A549 (cell line): ENCODE results near the gene LRP4. TPM values are rescaled to one million over a fixed set of nuclear protein-coding genes. Genes with fewer than 3 reads are reported as not detected.

Source experiments
- ATAC-seq, 2 experiments: fragments of 200-7000 bp in 1 of 2; fragments of >200 bp in 1 of 2; cut with Nextera tagmentation in 1 of 2; cut with Tn5 transposase in 1 of 2; 3 replicates each; pipeline versions ENCODE4 v1.8.0 to v1.9.1; 2018 to 2020; ENCODE audit warnings: mild to moderate bottlenecking in 1 of 2, moderate library complexity in 1 of 2
- CTCF ChIA-PET: fragments of 300-600 bp; sonication (Branson Sonifier 250); formaldehyde crosslinking; extraction: SDS; loops from one replicate; lab custom pipeline; 2021; ENCODE audit warnings: antibody characterized with exemption, inconsistent platforms; lab: Yijun Ruan, JAX
- POLR2A ChIA-PET: fragments of 350-600 bp; formaldehyde crosslinking; extraction: SDS; loops from one replicate; lab custom pipeline; 2021; ENCODE audit warnings: antibody characterized with exemption, inconsistent platforms; lab: Yijun Ruan, JAX
- DNase-seq, 2 experiments: peaks; one replicate each; pipeline versions ENCODE4 v3.0.0 to v3.0.0-alpha.2; 2011 to 2016; ENCODE audit warnings: low read depth in 1 of 2, low spot score in 1 of 2
- FAIRE-seq: peaks from 2 replicates; lab custom pipeline; 2011; peaks lifted over from hg19 to GRCh38; lab: Jason Lieb, UNC
- H3K27ac ChIP-seq, 2 experiments: fragments of >200 bp; sonication (Bioruptor Twin); formaldehyde crosslinking; 3 replicates each; pipeline ENCODE4 v1.5.1; 2016 to 2017
- H3K4me1 ChIP-seq: fragments of >200 bp; sonication (Bioruptor Twin); formaldehyde crosslinking; 3 replicates; pipeline ENCODE4 v1.6.1; 2016
- H3K4me2 ChIP-seq: fragments of >200 bp; sonication (Bioruptor Twin); formaldehyde crosslinking; 3 replicates; pipeline ENCODE4 v1.6.1; 2016
- H3K4me3 ChIP-seq: fragments of >200 bp; sonication (Bioruptor Twin); formaldehyde crosslinking; 3 replicates; pipeline ENCODE4 v1.5.1; 2016
- H3K9me3 ChIP-seq: fragments of >200 bp; sonication (Bioruptor Twin); formaldehyde crosslinking; 3 replicates; pipeline ENCODE4 v1.6.1; 2016
- ATOH8 ChIP-seq: fragments of 250-450 bp; sonication (Bioruptor Pico); IDR thresholded peaks from 2 replicates; pipeline ENCODE4 v1.5.0; 2020; ENCODE audit warnings: low read depth, mild to moderate bottlenecking, moderate library complexity
- BCL3 ChIP-seq: fragments of >200 bp; sonication (Bioruptor Twin); formaldehyde crosslinking; IDR thresholded peaks from 3 replicates; pipeline ENCODE4 v1.6.1; 2016
- CBX2 ChIP-seq: fragments of 200-600 bp; sonication (generic); IDR thresholded peaks from 2 replicates; pipeline ENCODE4 v1.6.1; 2016; ENCODE audit warnings: low read depth, mild to moderate bottlenecking, borderline replicate concordance
- EHF ChIP-seq: fragments of 250-450 bp; sonication (Bioruptor Pico); IDR thresholded peaks from 2 replicates; pipeline ENCODE4 v1.5.0; 2020; ENCODE audit warnings: mild to moderate bottlenecking
- EHMT2 ChIP-seq: fragments of 200-600 bp; sonication (generic); IDR thresholded peaks from 2 replicates; pipeline ENCODE4 v1.6.1; 2016; ENCODE audit warnings: antibody characterized with exemption, low read depth, mild to moderate bottlenecking, moderate library complexity
- ESRRA ChIP-seq: fragments of 150-350 bp; IDR thresholded peaks from 2 replicates; pipeline ENCODE4 v1.6.1; 2014; ENCODE audit warnings: mild to moderate bottlenecking, low read length, borderline replicate concordance
- HES2 ChIP-seq: fragments of >200 bp; sonication (Bioruptor Twin); formaldehyde crosslinking; IDR thresholded peaks from 2 replicates; pipeline ENCODE4 v1.6.1; 2016
- HOXB13 ChIP-seq: fragments of 250-450 bp; sonication (Bioruptor Pico); IDR thresholded peaks from 2 replicates; pipeline ENCODE4 v1.5.0; 2020; ENCODE audit warnings: low read depth, mild to moderate bottlenecking, moderate library complexity
- MAZ ChIP-seq: fragments of 150-350 bp; IDR thresholded peaks from 2 replicates; pipeline ENCODE4 v1.6.1; 2014; ENCODE audit warnings: antibody characterized with exemption, low read depth, low read length, borderline replicate concordance
- MYC ChIP-seq: IDR thresholded peaks from 2 replicates; pipeline ENCODE4 v1.6.1; 2012; ENCODE audit warnings: mild to moderate bottlenecking, inconsistent platforms, low read length, improper control_type of control experiment, borderline replicate concordance
- RCOR1 ChIP-seq: fragments of 150-350 bp; IDR thresholded peaks from 2 replicates; pipeline ENCODE4 v1.6.1; 2014; ENCODE audit warnings: antibody characterized with exemption, low read length, low read depth
- REST ChIP-seq: fragments of 200-600 bp; sonication (generic); IDR thresholded peaks from 2 replicates; pipeline ENCODE4 v1.6.1; 2016; ENCODE audit warnings: antibody characterized with exemption, mild to moderate bottlenecking, moderate library complexity
- RFX5 ChIP-seq: fragments of 450-650 bp; IDR thresholded peaks from 2 replicates; pipeline ENCODE4 v1.7.1; 2014; ENCODE audit warnings: antibody characterized with exemption, mild to moderate bottlenecking, moderate library complexity
- ZC3H11A ChIP-seq: fragments of 450-650 bp; IDR thresholded peaks from 2 replicates; pipeline ENCODE4 v1.6.1; 2014; ENCODE audit warnings: antibody characterized with exemption, mild to moderate bottlenecking
- WGBS: methylation state at CpG from one replicate; pipeline ENCODE4 v1.1.6; 2017; ENCODE audit errors: missing lambda C conversion rate; 5-methylcytosine and 5-hydroxymethylcytosine counted together
- polyA plus RNA-seq, 4 experiments: library from polyadenylated mRNA; depleted of rRNA in 3 of 4; stranded (reverse); fragments of >200 nt; fragmentation: RNase III in 1 of 4; extraction: RNeasy Plus Mini Kit Qiagen cat#74134 plus additional on column Dnase treatment in 1 of 4; gene quantifications; 2 replicates in 3 of 4; 3 replicates in 1 of 4; pipeline ENCODE4 v1.2.3, GENCODE V29; 2011 to 2017

LRP4 gene
- polyA plus RNA-seq, 2 of the 4 experiments (the other 2 are of a cell fraction), result 4.0 to 6.4 TPM

- H3K4me3 ChIP-seq, result no peak overlapping the region
- 74% methylated on average over 13 of the region's 13 CpGs for WGBS
- CTCF ChIA-PET, result interaction anchor here (0.8 to 8.2 kb wide), 6 partner anchors 16 to 249 kb away, joined by 3 to 103 read pairs (median 4); no protein-coding TSS in a partner anchor
- POLR2A ChIA-PET, result interaction anchor here (0.6 kb wide), 1 partner anchor 32 kb away, joined by 3 read pairs; no protein-coding TSS in a partner anchor
- DNase-seq (no peak), FAIRE-seq (no peak), ATAC-seq (no peak)
- H3K4me1 ChIP-seq, result peaks cover 3% of the 10 kb centered on the region; the same call in 1 of the 3 replicates
- no peak overlapping the region for H3K27ac ChIP-seq
- no peaks in the 10 kb centered on the region for H3K9me3 ChIP-seq
- H3K4me2 ChIP-seq, result no peak overlapping the region
- TF ChIP-seq REST (no peak), HES2 (no peak), HOXB13 (CRISPR knock-in tag) (no peak), RCOR1 (no peak), MYC (no peak), ESRRA (no peak), EHMT2 (no peak)
Observed at GRCh38 chr11:46912526-46913150, 5.7 kb downstream of the LRP4 start.

GRCh38 chr11:46907606-46908005 lies 10.7 kb downstream of the LRP4 start:
- DNase-seq (no peak), ATAC-seq (no peak), FAIRE-seq (no peak)
- Histone ChIP-seq H3K9me3 (no peaks in the 10 kb centered on the region), H3K27ac (no peak overlapping the region), H3K4me3 (no peak overlapping the region), H3K4me1 (no peaks in the 10 kb centered on the region), H3K4me2 (no peak overlapping the region)
- ChIA-PET CTCF (interaction anchor here (0.7 to 7.0 kb wide), 6 partner anchors 9 to 253 kb away, joined by 3 to 31 read pairs (median 4); partner anchors contain the start of gene CSTPP1), POLR2A (interaction anchor here (1.2 kb wide), 1 partner anchor 256 kb away, joined by 3 read pairs; no protein-coding TSS in a partner anchor)
- no peak for TF ChIP-seq HES2
- no peak for TF ChIP-seq ZC3H11A
- TF ChIP-seq EHF (CRISPR knock-in tag), result no peak
- TF ChIP-seq BCL3, result no peak
- no peak for TF ChIP-seq RFX5
- no peak for TF ChIP-seq MAZ
- TF ChIP-seq ATOH8 (CRISPR knock-in tag), result no peak
- TF ChIP-seq CBX2, result no peak
- 95% methylated on average over 4 of the region's 4 CpGs for WGBS
